GM18526 (cell line): ENCODE data around the gene KRTAP4-9.

Experiments used
- POLR2A ChIP-seq: IDR thresholded peaks from 3 replicates; pipeline ENCODE4 v1.6.1; 2011; ENCODE audit not compliant: insufficient read length; ENCODE audit errors: extremely low read depth

KRTAP4-9 gene

DNA sequence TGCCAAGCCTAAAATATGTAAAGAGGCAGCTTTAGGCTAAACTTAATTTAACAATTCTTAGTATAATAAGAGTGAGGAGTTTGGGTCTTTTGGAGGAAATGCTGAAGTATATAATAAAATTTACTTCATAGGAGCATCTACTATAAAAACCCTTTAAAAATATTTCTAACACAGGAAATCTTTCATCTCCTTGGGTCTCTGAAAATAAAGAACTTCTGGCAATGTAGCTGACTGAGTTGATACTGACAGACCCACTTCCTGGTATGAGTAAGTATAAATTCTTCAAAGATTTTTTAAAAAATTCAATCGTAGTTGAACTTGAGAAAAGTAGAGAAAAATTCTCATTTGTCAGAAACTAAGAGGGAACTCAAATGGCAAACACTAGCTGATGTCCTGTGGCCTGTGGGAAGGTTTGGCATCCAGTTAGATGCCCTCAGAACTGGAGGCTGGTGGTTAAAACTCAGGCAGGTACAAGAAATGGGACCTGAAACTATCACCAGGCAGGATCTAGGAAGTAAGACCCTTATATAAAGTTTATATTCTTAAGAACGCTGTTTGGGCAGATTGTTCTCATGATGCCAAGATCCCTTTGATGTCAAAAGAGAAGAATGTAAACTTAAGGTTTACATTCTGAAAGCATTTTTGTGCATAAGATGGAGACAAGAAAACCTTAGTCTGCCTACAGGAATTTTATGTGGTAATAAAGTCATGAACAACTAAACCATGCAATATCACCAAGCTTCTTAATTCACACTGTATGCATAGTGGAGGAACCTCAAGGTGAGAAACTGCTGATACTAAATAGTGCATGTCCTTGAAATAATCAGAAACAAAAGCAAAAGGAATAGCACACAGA lies 28.9 kb downstream of the KRTAP4-9 start:
- no peak for TF ChIP-seq POLR2A

DNA sequence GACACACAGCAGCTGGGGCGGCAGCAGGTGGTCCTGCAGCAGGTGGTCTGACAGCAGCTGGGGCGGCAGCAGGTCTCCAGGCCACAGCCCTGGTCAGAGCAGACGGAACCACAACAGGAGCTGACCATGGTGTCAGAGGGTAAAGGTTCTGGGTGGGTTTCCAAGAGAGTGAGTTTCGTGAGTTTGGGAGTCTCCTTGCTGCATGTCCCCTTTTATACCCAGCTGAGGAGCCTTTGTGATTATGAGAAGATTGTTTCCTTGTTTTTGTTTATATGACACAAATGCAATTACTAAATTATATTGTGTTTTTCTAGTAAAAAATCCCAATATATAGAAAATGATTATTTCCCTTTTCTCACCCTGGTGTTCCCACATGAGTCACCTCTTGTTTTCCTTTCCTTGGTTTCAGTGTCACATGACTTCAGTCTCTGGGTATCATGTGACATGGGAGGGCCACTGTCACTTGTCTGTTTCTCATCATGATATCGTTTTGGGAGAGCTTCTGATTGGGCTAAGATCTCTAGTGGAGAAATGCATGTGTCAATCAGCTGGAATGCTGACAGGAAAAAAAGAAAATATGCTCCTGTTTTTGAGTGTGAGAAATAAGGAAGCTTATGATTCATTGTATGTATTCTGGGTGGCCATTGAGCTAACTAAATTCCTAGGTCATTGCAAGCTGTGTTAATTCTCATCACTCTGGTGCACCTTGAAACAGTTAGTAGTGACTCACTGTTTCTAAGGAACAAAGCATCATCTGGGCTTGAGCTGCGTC lies 35.4 kb downstream of the KRTAP4-9 start, which contains the start of gene KRTAP4-6:
Gene KRTAP4-6, minus strand, starts transcription at position 185 of the 772 bp plus-strand sequence. Its CDS starts 57 bp downstream, at position 128.
- no peak for TF ChIP-seq POLR2A

DNA sequence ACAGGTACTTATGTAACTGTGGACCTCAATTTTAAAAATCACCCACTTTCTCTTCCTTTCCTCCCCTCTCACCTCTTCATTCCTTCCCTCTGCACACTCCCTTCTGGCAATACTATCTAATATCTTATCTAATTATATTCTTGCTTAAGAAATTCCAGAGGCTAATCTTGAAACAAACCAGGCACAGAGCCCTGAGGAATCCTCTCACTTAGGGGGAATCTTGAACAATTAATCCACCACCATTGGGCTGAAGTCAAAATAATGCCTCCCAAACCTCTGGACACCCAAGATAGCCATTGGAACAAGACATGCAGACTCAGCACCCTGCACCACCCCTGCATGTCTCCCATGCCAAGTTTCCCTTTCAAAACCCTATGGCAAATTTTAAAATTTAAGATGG lies 36.2 kb downstream of the KRTAP4-9 start:
- TF ChIP-seq POLR2A, result no peak

DNA sequence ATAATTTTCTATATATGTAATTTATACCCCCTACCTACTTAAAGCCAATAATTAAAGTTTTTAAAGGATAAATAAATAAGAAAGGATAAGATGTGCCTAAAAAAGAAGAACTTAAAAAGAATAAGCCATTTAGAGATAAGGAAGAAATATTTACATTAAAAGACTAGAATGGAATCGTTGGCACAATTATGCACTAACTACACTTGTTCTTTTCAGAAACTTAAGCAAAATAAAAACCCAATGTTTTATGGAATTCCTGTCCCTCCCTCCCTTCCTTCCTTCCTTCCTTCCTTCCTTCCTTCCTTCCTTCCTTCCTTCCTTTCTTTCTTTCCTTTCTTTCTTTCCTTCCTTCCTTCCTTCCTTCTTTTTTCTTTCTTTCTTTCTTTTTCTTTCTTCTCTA lies 39.7 kb downstream of the KRTAP4-9 start:
- no peak for TF ChIP-seq POLR2A

DNA sequence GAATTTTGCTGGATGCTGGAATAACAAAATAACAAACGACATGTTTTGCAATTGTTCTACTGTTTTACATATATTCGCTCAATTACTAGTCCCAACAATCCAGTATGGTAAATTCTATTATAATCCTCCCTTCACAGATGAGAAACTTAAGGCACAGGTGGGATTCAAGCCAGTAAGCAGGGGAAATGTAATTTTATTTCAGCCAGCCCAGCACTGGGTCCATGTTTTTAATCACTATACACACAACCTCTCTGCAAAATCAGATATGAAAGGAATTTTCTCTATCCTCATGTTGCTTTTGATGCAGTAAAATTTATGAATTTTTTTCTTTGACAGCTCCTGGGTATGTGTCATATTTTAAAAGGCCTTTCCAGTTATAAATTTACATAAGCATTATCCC lies 40.1 kb downstream of the KRTAP4-9 start:
- TF ChIP-seq POLR2A, result no peak

DNA sequence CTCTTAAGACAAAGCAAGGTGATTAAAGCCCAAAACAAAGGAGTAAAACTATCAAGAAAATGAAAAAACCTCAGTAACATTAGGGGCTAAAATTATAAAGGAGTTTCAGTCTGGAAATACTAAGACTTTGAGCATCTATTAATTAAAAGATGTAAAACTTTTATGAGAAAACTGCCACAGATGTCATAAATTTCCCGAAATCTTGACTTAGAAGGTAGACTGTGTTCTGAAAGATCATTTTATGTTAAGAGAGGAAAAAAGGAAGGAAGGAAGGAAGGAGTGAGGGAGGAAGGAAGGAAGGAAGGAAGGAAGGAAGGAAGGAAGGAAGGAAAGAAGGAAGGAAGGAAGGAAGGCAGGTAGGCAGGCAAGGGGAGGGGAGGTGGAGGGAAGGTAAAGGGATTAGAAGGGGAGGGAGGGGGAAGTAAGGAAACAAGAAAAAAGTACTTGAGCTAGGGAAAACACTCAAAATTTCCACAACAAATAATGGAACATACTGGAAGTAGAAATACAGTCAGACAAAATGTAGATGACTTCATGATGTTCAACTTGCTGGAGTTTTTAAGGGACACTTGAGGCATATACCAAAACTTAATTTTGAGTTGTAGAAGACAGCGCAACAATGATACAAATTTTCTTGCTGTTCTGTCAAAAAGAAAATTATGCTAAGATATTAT lies 42.5 kb downstream of the KRTAP4-9 start:
- TF ChIP-seq POLR2A, result no peak

DNA sequence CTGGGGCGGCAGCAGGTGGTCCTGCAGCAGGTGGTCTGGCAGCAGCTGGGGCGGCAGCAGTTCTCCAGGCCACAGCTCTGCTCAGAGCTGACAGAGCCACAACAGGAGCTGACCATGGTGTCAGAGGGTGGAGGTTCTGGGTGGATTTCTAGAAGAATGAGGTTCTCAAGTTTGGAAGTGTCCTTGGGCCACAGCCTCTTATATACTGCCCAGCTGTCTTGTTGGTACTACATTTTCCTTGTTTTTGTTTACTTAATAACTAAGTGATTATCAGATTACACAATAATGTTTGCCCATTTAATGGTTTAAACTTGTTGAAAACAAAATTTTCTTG lies 44.4 kb downstream of the KRTAP4-9 start, which contains the start of gene KRTAP4-5:
Gene KRTAP4-5, minus strand, starts transcription at position 174 of the 334 bp plus-strand sequence. Its CDS starts 58 bp downstream, at position 116.
- no peak for TF ChIP-seq POLR2A

DNA sequence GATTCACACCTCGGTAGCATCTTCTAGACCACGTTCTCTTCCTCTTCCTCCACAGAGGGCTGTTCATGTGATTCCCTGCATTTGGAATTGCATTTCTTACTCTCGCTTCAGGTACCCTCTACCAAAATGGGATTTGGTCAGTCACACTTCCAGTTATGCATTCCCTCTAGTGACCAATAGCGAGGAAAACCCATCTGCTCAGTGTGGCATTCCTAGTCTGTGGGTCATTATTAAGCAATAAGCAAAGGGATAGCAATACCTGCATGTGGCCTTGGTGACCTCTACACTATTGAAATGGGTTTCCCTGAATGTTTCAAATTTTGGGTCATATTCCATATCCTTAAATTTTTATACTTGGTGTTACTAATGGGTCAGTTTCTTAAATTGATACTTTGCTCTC lies 44.8 kb downstream of the KRTAP4-9 start:
- TF ChIP-seq POLR2A, result no peak

DNA sequence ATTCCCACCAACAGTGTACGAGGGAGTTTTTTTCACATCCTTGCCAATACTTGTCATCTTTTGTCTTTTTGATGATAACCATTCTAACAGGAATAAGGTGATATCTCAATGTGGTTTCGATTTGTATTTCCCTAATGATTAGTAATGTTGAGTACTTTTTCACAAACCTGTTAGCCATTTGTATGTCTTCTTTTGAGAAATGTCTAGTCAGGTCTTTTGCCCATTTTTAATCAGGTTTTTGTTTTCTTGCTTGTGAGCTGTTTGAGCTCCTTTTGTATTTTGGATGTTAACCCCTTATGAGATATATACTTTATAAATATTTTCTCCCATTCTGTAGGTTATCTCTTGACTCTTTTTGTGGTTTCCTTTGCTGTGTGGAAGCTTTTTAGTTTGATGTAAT lies 46.3 kb downstream of the KRTAP4-9 start:
- TF ChIP-seq POLR2A, result no peak

DNA sequence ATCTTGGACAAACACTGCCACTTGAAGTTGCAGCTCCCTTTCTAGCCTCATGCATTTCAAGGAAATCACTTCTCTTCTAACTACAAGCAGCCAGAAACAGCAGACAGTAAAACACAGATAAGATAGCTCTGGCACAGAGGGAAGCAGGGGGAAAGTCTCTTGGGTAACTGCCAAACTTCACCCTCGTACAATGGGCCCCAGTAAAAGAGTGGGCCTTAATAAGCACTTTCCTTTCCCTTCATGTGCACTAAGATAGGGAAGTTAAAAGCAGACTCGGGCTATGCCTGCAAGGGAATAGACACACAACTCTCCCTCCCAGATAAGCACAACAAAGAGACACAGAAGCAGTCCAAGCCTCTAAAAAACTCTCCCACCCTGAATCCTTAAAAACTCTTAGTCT lies 48.7 kb downstream of the KRTAP4-9 start:
- no peak for TF ChIP-seq POLR2A
